Measurements from ENCODE around the gene CEP164.
"Not testable (repeated sequence)": the region's sequence is repeated elsewhere in the genome, so short reads cannot be mapped to it uniquely, and the experiment has no call there.

The CEP164 gene

GRCh38 chr11:117305145-117305544 lies 22.5 kb upstream of the CEP164 start:
- no peak for DNase-seq (ENCODE audit: low read depth)

- no peak for DNase-seq (ENCODE audit: low read depth)
Measured at GRCh38 chr11:117309310-117309709, 18.3 kb upstream of the CEP164 start.

- DNase-seq (ENCODE audit: low read depth) = no peak
Measured at GRCh38 chr11:117313091-117313490, 14.6 kb upstream of the CEP164 start.

GRCh38 chr11:117313828-117314768 lies 13.6 kb upstream of the CEP164 start:
- DNase-seq (ENCODE audit: low read depth) = no peak

- no peak for DNase-seq (ENCODE audit: low read depth)
Measured at GRCh38 chr11:117314840-117315239, 12.8 kb upstream of the CEP164 start.

- DNase-seq (ENCODE audit: low read depth) = no peak
Measured at GRCh38 chr11:117315285-117316196, 12.1 kb upstream of the CEP164 start.

DNA sequence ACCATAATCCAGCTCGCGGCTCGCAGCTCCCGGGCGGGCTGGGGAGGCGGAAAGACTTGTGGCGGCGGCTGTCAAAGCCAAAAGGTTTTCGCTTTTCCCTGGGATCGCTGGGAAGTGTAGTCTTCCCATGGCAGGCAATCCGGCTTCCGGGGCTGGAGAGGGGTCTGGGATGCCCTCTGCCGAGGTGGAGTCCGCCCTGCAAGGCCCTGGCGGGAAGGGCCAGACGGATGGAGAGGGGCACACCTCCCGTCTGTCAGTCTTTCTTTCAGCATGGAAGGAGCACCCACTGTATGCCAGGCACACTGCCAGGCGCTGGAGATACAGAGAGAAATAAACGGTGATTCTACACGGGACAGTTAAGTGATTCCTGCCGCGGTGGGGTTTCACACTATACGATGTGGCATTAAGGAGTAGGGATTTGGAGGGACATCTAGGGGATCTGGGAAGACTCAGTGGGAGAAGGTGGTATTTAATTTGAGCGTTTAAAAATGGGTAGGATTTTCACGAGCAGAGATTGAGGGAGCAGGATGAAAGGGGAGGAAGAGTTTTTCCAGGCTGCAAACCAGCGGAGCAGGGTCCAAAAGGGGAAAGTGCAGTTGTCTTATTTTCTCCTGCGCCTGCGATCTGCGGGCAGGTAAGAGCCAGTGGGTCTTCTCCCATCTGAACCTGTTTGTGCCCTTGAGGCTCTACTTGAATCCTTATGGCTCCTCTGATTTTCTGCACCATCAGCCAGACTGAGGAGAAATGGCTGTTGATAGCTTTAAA lies 11.3 kb upstream of the CEP164 start, which contains the start of gene BACE1:
BACE1 (minus strand) TSS at position 60 of the 765 bp plus-strand sequence. CDS start 461 bp downstream, outside the sequence.
- no peak for DNase-seq (ENCODE audit: low read depth)

GRCh38 chr11:117318738-117319137 lies 8.9 kb upstream of the CEP164 start:
- no peak for DNase-seq (ENCODE audit: low read depth)

DNA sequence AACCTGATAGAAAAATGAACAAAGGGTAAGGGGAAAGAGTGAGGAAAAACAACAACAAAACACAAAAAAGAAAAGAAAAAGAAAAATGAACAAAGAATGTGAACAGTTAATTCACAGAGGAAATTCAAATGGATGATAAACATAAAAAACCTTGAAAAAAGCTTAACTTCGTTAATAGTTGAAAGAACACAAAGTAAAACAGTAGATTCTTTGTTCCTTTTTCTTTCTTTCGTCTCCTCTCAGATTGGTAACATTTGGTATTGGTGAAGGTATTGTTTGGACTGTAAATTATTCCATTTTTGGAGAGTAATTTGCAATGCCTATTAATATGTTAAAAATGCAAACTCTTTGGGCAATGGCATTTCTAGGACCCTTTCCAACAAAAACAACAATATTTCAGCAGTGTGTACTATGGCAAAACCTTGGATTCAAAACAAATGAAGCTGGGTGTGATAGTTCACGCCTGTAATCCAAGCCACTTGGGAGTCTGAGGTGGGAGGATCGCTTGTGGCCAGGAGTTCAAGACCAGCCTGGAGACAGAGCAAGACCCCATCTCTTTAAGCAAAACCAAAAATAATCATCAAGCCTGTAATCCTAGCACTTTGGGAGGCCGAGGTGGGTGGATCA lies 8.3 kb upstream of the CEP164 start:
- DNase-seq (ENCODE audit: low read depth) = no peak

DNA sequence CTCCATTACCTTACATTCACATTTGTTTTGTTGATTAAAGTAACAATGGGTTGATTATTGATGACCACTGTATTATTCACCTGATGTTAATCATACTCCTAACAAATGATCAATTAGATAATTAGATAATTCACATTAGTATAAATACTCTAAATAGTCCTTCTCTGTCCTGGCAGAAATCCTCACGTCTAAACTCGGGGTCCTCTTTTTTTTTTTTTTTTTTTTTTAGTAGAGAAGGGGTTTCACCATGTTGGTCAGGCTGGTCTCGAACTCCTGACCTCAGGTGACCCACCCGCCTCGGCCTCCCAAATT lies 443 bp upstream of the CEP164 start:
- not testable (repeated sequence) for DNase-seq (ENCODE audit: low read depth)

DNA sequence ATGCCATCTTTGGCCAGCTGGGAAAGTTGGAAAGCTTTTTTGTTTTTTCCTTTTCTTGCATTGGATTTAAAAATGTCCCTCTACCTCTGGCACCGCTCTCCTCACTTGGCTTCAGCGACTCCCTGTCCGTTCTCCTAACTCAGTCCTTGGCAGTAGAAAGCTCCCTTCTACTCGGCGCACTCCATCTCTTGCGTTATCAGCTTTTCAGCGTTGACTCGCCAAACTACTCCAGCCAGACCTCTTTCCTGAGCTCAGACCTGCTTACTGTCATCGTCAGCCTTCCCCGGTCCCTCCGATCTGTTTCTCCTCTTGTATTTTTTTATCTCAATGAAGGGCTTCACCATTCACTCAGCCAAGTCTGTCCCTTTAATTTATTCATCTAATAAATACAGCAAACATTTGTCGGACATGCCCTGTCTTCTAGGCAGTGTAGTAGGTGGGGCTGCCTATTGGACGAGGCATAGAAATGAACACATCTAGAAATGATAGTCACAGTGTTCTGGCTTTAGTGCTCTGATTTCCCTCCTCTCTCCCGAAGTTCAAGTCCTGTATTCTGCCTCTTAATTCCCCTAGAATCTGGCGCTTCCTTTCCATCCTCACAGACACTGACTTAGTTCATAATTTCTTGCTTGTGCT lies 839 bp downstream of the CEP164 start:
- DNase-seq (ENCODE audit: low read depth) = no peak

DNA sequence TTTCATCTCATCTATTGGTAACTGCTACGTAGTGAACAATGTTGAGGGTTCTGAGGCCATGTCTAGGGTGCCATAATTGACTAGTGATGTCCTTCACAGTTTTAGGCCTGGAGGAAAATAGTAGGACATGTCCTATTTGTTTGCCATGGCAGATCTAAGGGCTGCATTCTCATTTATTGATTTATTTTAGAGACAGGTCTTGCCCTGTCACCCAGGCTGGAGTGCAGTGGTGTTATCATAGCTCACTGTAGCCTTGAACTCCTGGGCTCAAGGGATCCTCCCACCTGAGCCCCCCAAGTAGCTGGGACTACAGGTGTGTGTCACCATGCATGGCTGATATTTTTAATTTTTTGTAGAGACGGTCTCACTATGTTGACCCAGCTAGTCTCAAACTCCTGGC lies 5.2 kb downstream of the CEP164 start:
- no peak for DNase-seq (ENCODE audit: low read depth)

GRCh38 chr11:117333917-117334316 lies 6.3 kb downstream of the CEP164 start:
- DNase-seq (ENCODE audit: low read depth) = no peak

- DNase-seq (ENCODE audit: low read depth) = no peak
Measured at GRCh38 chr11:117334896-117335295, 7.2 kb downstream of the CEP164 start.

DNA sequence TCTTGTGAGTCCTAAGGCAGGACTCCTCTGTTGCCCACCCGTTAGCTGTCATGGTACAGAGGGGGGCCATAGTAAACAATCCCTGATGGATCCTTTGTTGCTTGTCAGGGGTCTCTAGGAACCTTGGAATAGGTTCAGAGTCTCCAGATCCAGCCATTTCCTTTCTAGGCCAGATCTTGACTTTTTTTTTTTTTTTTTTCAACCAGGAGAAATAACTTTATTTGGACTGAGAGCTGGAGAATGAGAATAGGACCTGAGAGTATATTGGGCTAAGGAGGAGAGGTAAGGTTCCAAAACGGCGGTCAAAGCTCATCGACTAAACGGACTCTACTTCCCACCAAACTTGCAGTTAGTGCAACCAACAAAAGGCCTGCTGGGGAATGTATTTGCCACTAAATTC lies 7.7 kb downstream of the CEP164 start:
- DNase-seq (ENCODE audit: low read depth) = no peak

GRCh38 chr11:117337076-117337475 lies 9.4 kb downstream of the CEP164 start:
- no peak for DNase-seq (ENCODE audit: low read depth)

GRCh38 chr11:117345039-117345438 lies 17.4 kb downstream of the CEP164 start:
- DNase-seq (ENCODE audit: low read depth) = no peak

DNA sequence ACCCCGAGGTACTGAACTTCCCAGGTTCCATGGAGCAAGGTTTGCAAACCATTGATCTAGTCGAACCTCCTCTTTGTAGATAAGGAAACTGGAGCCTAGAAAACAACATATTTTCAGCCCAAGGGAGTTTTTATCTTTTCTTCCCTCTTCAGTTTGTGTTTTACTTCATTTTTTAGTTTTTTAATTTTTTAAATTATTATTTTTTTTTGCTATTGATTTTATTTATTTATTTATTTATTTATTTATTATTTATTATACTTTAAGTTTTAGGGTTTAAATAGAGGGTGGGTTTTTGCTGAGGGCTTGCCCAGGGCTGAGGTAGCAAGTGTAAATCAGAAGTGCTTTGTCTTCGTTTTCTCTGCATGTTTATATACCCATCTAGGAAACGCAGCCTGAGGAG lies 26.9 kb downstream of the CEP164 start:
- no peak for DNase-seq (ENCODE audit: low read depth)

GRCh38 chr11:117356126-117356890 lies 28.7 kb downstream of the CEP164 start:
- no peak for DNase-seq (ENCODE audit: low read depth)

DNA sequence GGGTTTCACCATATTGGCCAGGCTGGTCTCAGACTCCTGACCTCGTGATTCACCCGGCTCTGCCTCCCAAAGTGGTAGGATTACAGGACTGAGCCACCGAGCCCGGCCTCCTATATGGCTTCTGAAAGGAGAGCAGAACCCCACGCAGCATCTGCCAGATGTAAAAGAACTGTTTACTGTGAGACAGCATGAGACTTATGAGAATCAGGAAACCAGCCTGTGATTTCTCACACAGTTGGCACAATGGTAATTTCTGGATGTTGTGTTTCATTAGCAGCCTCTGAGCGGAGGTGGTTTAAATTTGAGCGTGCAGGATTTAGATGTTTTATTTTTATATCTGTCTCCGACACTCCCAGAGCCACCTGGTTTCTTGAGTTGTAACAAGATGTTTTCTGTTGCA lies 33.8 kb downstream of the CEP164 start:
- DNase-seq (ENCODE audit: low read depth) = no peak

Measured in stimulated activated CD8-positive, alpha-beta memory T cell treated with anti-CD3 and anti-CD28 coated beads, Interleukin-4, amount 100 ng/mL, for 24 hours (primary cell).